K562 (cell line): ENCODE measurements around the gene BOLA3. TPM values are rescaled to one million over a fixed set of nuclear protein-coding genes. Genes with fewer than 3 reads are reported as not detected.

Experiments
- CBFB ChIP-seq: sonication (generic); formaldehyde crosslinking; IDR thresholded peaks from 2 replicates; pipeline ENCODE4 v1.4.0; 2020; ENCODE audit warnings: mild to moderate bottlenecking, missing genetic modification reagents
- EWSR1 ChIP-seq: fragments of 450-650 bp; IDR thresholded peaks from 2 replicates; pipeline ENCODE4 v1.6.1; 2018; ENCODE audit warnings: borderline replicate concordance, mild to moderate bottlenecking, low read depth, moderate library complexity; ENCODE audit not compliant: partially characterized antibody
- GABPB1 ChIP-seq: sonication (generic); formaldehyde crosslinking; IDR thresholded peaks from 2 replicates; pipeline ENCODE4 v1.8.0; 2022; ENCODE audit warnings: mild to moderate bottlenecking, missing genetic modification reagents
- PRPF4 ChIP-seq: fragments of 200-400 bp; formaldehyde crosslinking; IDR thresholded peaks from one replicate; pipeline ENCODE4 v1.6.1; 2017; ENCODE audit warnings: low read length, low read depth, mild to moderate bottlenecking; ENCODE audit not compliant: insufficient read depth, poor library complexity, severe bottlenecking
- RBM34 ChIP-seq: fragments of 200-400 bp; formaldehyde crosslinking; IDR thresholded peaks from 2 replicates; pipeline ENCODE4 v1.6.1; 2018; ENCODE audit warnings: low read length, borderline replicate concordance; ENCODE audit not compliant: insufficient read depth
- SRF ChIP-seq, 2 experiments: fragments of 250-450, 450-650 bp in 1 of 2; sonication (Bioruptor Pico) in 1 of 2; sonication (generic) in 1 of 2; formaldehyde crosslinking; IDR thresholded peaks; 2 replicates each; pipeline versions ENCODE4 v1.5.0 to v1.5.1; 2020 to 2022; ENCODE audit warnings: mild to moderate bottlenecking in 1 of 2, missing genetic modification reagents in 1 of 2
- polyA plus RNA-seq, 8 experiments: library from polyadenylated mRNA; depleted of rRNA in 4 of 8; stranded (reverse) in 5 of 8; unstranded in 3 of 8; fragments of >200 nt; fragmentation: Nextera tagmentation in 2 of 8; fragmentation: Illumina TruSeq in 1 of 8; extraction: Ambion mirVana in 2 of 8; extraction: Trizol in 1 of 8; gene quantifications; 2 replicates each; pipeline versions ENCODE4 v1.2.1 to v1.2.3, GENCODE V29; 2011 to 2014; ENCODE audit warnings: inconsistent platforms in 1 of 8, missing spikeins in 1 of 8
- total RNA-seq, 7 experiments: library from RNA; depleted of rRNA in 6 of 7; stranded (reverse); fragments of >200 nt in 6 of 7; fragmentation: Illumina TruSeq in 2 of 7; extraction: Trizol in 2 of 7; gene quantifications; 2 replicates each; pipeline versions ENCODE4 v1.2.1 to v1.2.3, GENCODE V29; 2011 to 2021; ENCODE audit warnings: low replicate concordance in 1 of 7
- TF ChIP-seq, protein P1 (sequence below): fragments of 250-450 bp; sonication (Bioruptor Pico); IDR thresholded peaks from 2 replicates; pipeline ENCODE4 v1.4.0; 2020; ENCODE audit warnings: mild to moderate bottlenecking, moderate library complexity
- TF ChIP-seq, protein P2 (sequence below): fragments of 450-650 bp; IDR thresholded peaks from 2 replicates; pipeline ENCODE4 v1.6.1; 2016
- TF ChIP-seq, protein P3 (sequence below): IDR thresholded peaks from 2 replicates; pipeline ENCODE4 v1.6.1; 2011; ENCODE audit not compliant: insufficient read length; ENCODE audit errors: extremely low read depth
- TF ChIP-seq, protein P4 (sequence below), 2 experiments: fragments of 450-650 bp in 1 of 2; IDR thresholded peaks; 2 replicates each; pipeline ENCODE4 v1.6.1; 2011 to 2017; ENCODE audit warnings: low read depth in 2 of 2, antibody characterized with exemption in 1 of 2, borderline replicate concordance in 1 of 2, low read length in 1 of 2, mild to moderate bottlenecking in 1 of 2, mixed read lengths in 1 of 2; ENCODE audit not compliant: control insufficient read depth in 1 of 2
- TF ChIP-seq, protein P5 (sequence below): fragments of 250-450 bp; sonication (Bioruptor Pico); IDR thresholded peaks from 2 replicates; pipeline ENCODE4 v1.5.0; 2020; ENCODE audit warnings: mild to moderate bottlenecking, borderline replicate concordance

Gene BOLA3
- total and polyA plus RNA-seq, 9 of the 15 experiments (the other 6 are each of a cell fraction or from before 2014, with no cell fraction given) = 149 to 619 (median 255) TPM

DNA sequence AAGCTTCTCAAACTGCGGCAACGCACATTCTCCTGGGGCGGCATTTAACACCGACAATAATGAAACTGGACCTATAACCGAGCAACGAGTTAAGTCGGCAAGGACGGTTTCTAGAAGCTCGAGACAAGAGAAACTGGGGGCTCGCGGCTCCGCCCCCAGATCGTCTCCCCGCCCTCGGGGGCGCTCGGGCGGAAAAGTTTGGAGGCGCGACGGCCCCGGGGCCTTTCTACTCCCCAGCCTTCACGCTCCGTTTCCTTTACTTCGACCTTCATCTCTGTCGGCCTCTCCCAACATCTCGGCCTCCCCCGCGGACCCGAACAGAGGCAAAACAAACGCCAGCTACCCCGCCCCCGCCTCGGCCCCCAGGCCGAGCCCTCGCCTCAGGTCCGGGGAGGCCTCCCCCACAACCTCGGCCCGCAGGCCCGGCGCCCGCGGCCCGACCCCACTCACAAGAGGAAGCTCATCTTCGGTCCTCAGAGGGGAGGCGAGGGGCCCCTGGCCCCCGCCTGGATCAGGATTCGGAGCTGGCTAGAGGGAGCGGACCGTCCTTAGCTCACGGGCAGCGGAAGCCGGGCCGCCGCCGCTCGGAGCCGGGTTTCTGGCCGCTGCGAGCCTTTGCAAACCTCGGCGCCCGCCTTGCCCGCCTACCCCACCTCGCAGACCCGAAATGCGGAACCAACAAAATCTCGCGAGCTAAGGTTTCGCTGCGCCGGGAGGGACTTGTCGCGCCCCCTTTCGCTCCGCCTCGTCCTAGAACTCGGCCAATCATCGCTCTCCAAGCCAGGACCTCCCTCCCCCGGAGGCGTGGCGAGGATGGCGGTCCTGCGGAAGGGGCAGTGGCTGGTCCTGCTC is 30.7 kb upstream of the BOLA3 start, which contains the start of gene MOB1A (continued):
- TF ChIP-seq SRF (CRISPR knock-in tag; IDR thresholded peaks at IDR 0.05) = peak in 1 of 2 experiments; percentile 59; a peak in 2 of 4 replicates
- TF ChIP-seq, protein P1, sequence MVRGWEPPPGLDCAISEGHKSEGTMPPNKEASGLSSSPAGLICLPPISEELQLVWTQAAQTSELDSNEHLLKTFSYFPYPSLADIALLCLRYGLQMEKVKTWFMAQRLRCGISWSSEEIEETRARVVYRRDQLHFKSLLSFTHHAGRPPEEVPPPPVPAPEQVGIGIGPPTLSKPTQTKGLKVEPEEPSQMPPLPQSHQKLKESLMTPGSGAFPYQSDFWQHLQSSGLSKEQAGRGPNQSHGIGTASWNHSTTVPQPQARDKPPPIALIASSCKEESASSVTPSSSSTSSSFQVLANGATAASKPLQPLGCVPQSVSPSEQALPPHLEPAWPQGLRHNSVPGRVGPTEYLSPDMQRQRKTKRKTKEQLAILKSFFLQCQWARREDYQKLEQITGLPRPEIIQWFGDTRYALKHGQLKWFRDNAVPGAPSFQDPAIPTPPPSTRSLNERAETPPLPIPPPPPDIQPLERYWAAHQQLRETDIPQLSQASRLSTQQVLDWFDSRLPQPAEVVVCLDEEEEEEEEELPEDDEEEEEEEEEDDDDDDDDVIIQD (CRISPR knock-in tag) = no peak
- no peak for TF ChIP-seq GABPB1 (CRISPR knock-in tag)
- TF ChIP-seq, protein P2, sequence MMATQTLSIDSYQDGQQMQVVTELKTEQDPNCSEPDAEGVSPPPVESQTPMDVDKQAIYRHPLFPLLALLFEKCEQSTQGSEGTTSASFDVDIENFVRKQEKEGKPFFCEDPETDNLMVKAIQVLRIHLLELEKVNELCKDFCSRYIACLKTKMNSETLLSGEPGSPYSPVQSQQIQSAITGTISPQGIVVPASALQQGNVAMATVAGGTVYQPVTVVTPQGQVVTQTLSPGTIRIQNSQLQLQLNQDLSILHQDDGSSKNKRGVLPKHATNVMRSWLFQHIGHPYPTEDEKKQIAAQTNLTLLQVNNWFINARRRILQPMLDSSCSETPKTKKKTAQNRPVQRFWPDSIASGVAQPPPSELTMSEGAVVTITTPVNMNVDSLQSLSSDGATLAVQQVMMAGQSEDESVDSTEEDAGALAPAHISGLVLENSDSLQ = peak; percentile 52
- TF ChIP-seq, protein P3, sequence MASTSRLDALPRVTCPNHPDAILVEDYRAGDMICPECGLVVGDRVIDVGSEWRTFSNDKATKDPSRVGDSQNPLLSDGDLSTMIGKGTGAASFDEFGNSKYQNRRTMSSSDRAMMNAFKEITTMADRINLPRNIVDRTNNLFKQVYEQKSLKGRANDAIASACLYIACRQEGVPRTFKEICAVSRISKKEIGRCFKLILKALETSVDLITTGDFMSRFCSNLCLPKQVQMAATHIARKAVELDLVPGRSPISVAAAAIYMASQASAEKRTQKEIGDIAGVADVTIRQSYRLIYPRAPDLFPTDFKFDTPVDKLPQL = no peak
- TF ChIP-seq, protein P4, sequence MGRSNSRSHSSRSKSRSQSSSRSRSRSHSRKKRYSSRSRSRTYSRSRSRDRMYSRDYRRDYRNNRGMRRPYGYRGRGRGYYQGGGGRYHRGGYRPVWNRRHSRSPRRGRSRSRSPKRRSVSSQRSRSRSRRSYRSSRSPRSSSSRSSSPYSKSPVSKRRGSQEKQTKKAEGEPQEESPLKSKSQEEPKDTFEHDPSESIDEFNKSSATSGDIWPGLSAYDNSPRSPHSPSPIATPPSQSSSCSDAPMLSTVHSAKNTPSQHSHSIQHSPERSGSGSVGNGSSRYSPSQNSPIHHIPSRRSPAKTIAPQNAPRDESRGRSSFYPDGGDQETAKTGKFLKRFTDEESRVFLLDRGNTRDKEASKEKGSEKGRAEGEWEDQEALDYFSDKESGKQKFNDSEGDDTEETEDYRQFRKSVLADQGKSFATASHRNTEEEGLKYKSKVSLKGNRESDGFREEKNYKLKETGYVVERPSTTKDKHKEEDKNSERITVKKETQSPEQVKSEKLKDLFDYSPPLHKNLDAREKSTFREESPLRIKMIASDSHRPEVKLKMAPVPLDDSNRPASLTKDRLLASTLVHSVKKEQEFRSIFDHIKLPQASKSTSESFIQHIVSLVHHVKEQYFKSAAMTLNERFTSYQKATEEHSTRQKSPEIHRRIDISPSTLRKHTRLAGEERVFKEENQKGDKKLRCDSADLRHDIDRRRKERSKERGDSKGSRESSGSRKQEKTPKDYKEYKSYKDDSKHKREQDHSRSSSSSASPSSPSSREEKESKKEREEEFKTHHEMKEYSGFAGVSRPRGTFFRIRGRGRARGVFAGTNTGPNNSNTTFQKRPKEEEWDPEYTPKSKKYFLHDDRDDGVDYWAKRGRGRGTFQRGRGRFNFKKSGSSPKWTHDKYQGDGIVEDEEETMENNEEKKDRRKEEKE (IDR thresholded peaks at IDR 0.05; ENCODE audit: borderline replicate concordance in 1 of 2, control insufficient read depth in 1 of 2, low read depth in 2 of 2, low read length in 1 of 2) = 0 out of 4 replicates have a peak, but pooled peaks of 1 of the 2 experiments have one; percentile 16
- TF ChIP-seq, protein P5, sequence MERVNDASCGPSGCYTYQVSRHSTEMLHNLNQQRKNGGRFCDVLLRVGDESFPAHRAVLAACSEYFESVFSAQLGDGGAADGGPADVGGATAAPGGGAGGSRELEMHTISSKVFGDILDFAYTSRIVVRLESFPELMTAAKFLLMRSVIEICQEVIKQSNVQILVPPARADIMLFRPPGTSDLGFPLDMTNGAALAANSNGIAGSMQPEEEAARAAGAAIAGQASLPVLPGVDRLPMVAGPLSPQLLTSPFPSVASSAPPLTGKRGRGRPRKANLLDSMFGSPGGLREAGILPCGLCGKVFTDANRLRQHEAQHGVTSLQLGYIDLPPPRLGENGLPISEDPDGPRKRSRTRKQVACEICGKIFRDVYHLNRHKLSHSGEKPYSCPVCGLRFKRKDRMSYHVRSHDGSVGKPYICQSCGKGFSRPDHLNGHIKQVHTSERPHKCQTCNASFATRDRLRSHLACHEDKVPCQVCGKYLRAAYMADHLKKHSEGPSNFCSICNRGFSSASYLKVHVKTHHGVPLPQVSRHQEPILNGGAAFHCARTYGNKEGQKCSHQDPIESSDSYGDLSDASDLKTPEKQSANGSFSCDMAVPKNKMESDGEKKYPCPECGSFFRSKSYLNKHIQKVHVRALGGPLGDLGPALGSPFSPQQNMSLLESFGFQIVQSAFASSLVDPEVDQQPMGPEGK = no peak
- TF ChIP-seq EWSR1 = no peak
- TF ChIP-seq RBM34 = no peak
- no peak for TF ChIP-seq CBFB (CRISPR knock-in tag)
- no peak for TF ChIP-seq PRPF4
